Naive thymus-derived CD4-positive, alpha-beta T cell (primary cell): ENCODE results near the gene ASCC3. TPM values are rescaled to one million over a fixed set of nuclear protein-coding genes. Genes with fewer than 3 reads are reported as not detected.

Source experiments
- ATAC-seq: fragments of 150-1000 bp; cut with Tn5 transposase; 2 replicates; pipeline ENCODE4 v1.10.0; 2021; ENCODE audit warnings: mild to moderate bottlenecking, moderate library complexity
- CTCF ChIA-PET: fragments of 350-600 bp; sonication (Branson Sonifier 250); formaldehyde crosslinking; loops from one replicate; lab custom pipeline; 2021; ENCODE audit warnings: antibody characterized with exemption; lab: Charles Lee
- POLR2A ChIA-PET: fragments of 350-600 bp; sonication (Branson Sonifier 250); formaldehyde crosslinking; loops from one replicate; lab custom pipeline; 2021; ENCODE audit warnings: antibody characterized with exemption, inconsistent platforms; lab: Charles Lee
- DNase-seq, 9 donors: peaks; one replicate each; pipeline versions ENCODE4 v3.0.0 to v3.0.0-alpha.2; 2020 to 2022; ENCODE audit warnings: mixed read lengths in 1 of 9
- H3K27ac ChIP-seq: one replicate; pipeline ENCODE4 v1.7.0; 2013; ENCODE audit warnings: mild to moderate bottlenecking, low read depth, low read length, moderate library complexity
- H3K27me3 ChIP-seq, 2 donors: one replicate each; pipeline ENCODE4 v1.7.0; 2013; ENCODE audit warnings: low read length in 2 of 2, mild to moderate bottlenecking in 2 of 2, moderate library complexity in 2 of 2; ENCODE audit not compliant: control insufficient read depth in 2 of 2, insufficient read depth in 2 of 2
- H3K36me3 ChIP-seq, 3 experiments: 1 replicate in 2 of 3; 2 replicates in 1 of 3; pipeline ENCODE4 v1.7.0; 2013; ENCODE audit warnings: low read length in 3 of 3, mild to moderate bottlenecking in 3 of 3, moderate library complexity in 1 of 3; ENCODE audit not compliant: insufficient read depth in 3 of 3, control insufficient read depth in 2 of 3
- H3K4me1 ChIP-seq, 2 donors: one replicate each; pipeline ENCODE4 v1.7.0; 2013; ENCODE audit warnings: low read length in 2 of 2, mild to moderate bottlenecking in 2 of 2, moderate library complexity in 1 of 2; ENCODE audit not compliant: control insufficient read depth in 2 of 2, insufficient read depth in 2 of 2
- H3K4me3 ChIP-seq: 2 replicates; pipeline ENCODE4 v1.7.0; 2013; ENCODE audit warnings: mild to moderate bottlenecking, low read length
- H3K9me3 ChIP-seq, 3 experiments: 1 replicate in 2 of 3; 2 replicates in 1 of 3; pipeline ENCODE4 v1.7.0; 2013; ENCODE audit warnings: low read length in 3 of 3; ENCODE audit not compliant: control insufficient read depth in 2 of 3
- H3K27ac Mint-ChIP-seq, 9 donors: one replicate each; pipeline ENCODE4 v1.8.0; 2020 to 2022; ENCODE audit warnings: mixed read lengths in 9 of 9, mild to moderate bottlenecking in 8 of 9, moderate library complexity in 5 of 9, inconsistent platforms in 2 of 9
- H3K27me3 Mint-ChIP-seq, 5 donors: one replicate each; pipeline ENCODE4 v1.8.0; 2021 to 2022; ENCODE audit warnings: mixed read lengths in 5 of 5, mild to moderate bottlenecking in 1 of 5
- H3K36me3 Mint-ChIP-seq, 5 donors: one replicate each; pipeline ENCODE4 v1.8.0; 2020 to 2022; ENCODE audit warnings: mixed read lengths in 5 of 5, mild to moderate bottlenecking in 3 of 5, inconsistent platforms in 1 of 5
- H3K4me1 Mint-ChIP-seq, 7 donors: one replicate each; pipeline ENCODE4 v1.8.0; 2020 to 2022; ENCODE audit warnings: mixed read lengths in 7 of 7, mild to moderate bottlenecking in 3 of 7, inconsistent platforms in 1 of 7
- H3K4me3 Mint-ChIP-seq, 10 donors: one replicate each; pipeline ENCODE4 v1.8.0; 2020 to 2022; ENCODE audit warnings: mild to moderate bottlenecking in 10 of 10, mixed read lengths in 10 of 10, moderate library complexity in 6 of 10, inconsistent platforms in 2 of 10
- H3K9me3 Mint-ChIP-seq, 11 donors: one replicate each; pipeline ENCODE4 v1.8.0; 2020 to 2022; ENCODE audit warnings: mixed read lengths in 11 of 11, mild to moderate bottlenecking in 4 of 11, inconsistent platforms in 1 of 11, moderate library complexity in 1 of 11
- intact Hi-C, 2 donors: fragments of 100-400 bp; cut with micrococcal nuclease; formaldehyde crosslinking; loops; one replicate each; pipeline ENCODE4 v1.15.1; 2023
- polyA plus RNA-seq, 2 donors: library from polyadenylated mRNA; unstranded; fragments of 300-500 nt; fragmentation: Illumina TruSeq; gene quantifications; one replicate each; pipeline ENCODE4 v1.2.3, GENCODE V29; 2021
- total RNA-seq, 6 experiments: library from RNA in 5 of 6; stranded (reverse) in 5 of 6; gene quantifications; 1 replicate in 5 of 6; 2 replicates in 1 of 6; pipeline ENCODE4 v1.2.3 and lab custom pipeline; 2021 to 2026

ASCC3 gene
- total and polyA plus RNA-seq, 7 experiments from 2014 or later = 19.6 to 73.8 (median 41.6) TPM

DNA sequence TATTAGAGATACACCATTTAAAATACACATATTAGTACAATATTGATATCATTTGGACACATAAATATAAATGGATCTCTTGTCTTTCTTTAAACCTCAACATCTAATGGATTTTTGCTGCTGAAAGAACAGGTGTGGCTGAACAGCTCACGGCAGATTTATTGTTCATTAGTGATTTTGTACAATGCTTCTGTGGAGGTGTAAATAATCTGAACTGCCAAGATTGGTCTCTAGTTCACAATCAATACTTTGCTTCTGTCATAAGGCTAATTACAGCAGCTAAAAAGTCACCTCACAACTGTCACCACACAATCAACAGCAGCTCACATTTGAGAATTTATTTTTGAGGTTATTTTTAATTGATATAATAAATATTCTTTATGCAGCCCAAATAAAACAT lies 254.4 kb downstream of the ASCC3 start:
- ATAC-seq (no peak), DNase-seq (no peak)
- H3K4me1 Mint-ChIP-seq = peaks cover 0 to 1% (median 0%) of the 10 kb centered on the region in 7 donors
- Histone ChIP-seq H3K27me3 (no peaks in the 10 kb centered on the region), H3K4me1 (no peaks in the 10 kb centered on the region), H3K4me3 (no peak overlapping the region), H3K27ac (no peak overlapping the region), H3K36me3 (peaks cover 0 to 9% (median 0%) of the 10 kb centered on the region in 3 experiments), H3K9me3 (no peaks in the 10 kb centered on the region)
- intact Hi-C loops = no loop called here
- peaks cover 0 to 7% (median 2%) of the 10 kb centered on the region in 11 donors for H3K9me3 Mint-ChIP-seq
- peaks cover 13 to 51% (median 46%) of the 10 kb centered on the region in 5 donors for H3K36me3 Mint-ChIP-seq
- H3K27me3 Mint-ChIP-seq = no peaks in the 10 kb centered on the region
- ChIA-PET POLR2A (interaction anchor here (0.6 kb wide), 1 partner anchor 14 kb away, joined by 3 read pairs; no protein-coding TSS in a partner anchor), CTCF (no interaction called here)
- H3K27ac Mint-ChIP-seq = no peak overlapping the region
- H3K4me3 Mint-ChIP-seq = no peak overlapping the region

DNA sequence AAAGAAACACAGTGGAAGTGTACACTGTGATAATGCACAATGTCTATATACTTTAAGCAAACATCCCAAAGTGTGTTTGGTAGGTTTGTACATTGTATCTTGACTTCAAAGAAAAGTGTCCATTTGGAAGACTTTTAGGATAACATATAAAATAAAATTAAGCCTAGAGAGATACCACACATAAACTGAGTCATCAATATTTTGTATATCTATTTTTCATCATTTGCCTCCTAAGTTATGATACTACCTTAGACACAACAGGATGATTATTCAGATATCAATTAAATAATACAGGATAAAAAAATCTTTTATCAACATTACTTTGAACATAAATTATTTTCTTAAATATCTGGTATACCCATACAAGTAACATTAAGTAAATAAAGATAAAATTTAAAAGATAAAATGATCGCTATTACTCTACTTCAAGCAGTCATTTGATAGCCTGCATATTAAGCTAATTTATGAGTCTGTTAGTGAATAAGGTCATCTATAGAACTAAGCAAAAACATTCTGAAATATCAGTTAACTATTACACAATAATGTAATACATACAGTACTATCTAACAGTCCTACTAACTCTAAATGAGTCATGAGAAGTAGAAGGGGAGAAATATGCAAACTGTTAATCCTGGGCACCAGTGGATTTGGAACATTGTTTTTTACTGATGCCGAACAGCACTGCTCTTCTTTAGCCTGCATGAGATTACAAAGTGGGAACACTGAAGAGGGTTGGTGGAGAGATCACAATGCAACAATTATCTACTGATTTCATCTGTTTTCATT lies 258.0 kb downstream of the ASCC3 start:
- ChIA-PET POLR2A (no interaction called here), CTCF (no interaction called here)
- no peaks in the 10 kb centered on the region for H3K27me3 Mint-ChIP-seq
- no peak overlapping the region for H3K4me3 Mint-ChIP-seq
- H3K36me3 ChIP-seq = peaks cover 0 to 16% (median 0%) of the 10 kb centered on the region in 3 experiments
- no peaks in the 10 kb centered on the region for H3K9me3 ChIP-seq
- no peak overlapping the region for H3K27ac Mint-ChIP-seq
- peaks cover 16 to 76% (median 65%) of the 10 kb centered on the region in 5 donors for H3K36me3 Mint-ChIP-seq
- H3K4me1 ChIP-seq = no peaks in the 10 kb centered on the region
- peaks cover 0 to 12% (median 2%) of the 10 kb centered on the region in 11 donors for H3K9me3 Mint-ChIP-seq
- DNase-seq (no peak), ATAC-seq (no peak)
- H3K4me3 ChIP-seq = no peak overlapping the region
- intact Hi-C loops = no loop called here
- H3K4me1 Mint-ChIP-seq = peaks cover 0 to 1% (median 0%) of the 10 kb centered on the region in 7 donors
- no peak overlapping the region for H3K27ac ChIP-seq
- H3K27me3 ChIP-seq = no peaks in the 10 kb centered on the region

DNA sequence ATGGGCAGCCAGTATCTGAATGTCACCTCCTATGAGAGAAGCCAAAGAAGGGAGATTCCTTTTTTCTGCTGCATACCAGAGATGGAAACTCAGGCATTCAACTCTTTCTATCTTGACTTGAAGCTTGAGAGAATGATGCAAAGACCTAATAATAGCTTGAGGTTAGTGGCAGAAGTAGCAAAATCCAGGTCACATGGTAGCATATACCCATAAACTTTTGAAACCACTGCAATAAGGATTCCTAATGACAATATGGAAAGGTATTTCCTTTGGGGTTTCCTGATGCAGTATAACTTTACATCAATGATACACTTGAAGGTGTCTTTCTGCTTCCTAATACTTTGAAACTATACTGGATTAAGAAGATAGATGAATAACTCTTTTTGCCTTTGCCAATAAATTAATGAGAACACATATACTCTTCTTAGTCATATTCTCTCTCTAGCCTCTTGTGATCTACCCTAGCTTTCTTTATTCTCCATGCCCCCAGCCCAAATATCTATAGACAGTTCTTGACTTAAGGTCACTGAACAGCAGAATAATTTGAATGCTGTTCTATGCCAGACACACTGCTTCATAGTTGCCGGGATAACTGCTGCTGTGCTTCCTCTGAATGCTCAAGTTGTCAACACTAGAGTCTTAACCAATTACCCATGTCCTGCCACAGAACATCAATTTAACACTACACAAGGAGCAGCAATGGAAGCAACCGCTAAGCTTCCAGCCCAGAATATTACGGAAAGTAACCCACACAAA lies 260.9 kb downstream of the ASCC3 start:
- H3K4me1 Mint-ChIP-seq = no peaks in the 10 kb centered on the region
- Histone ChIP-seq H3K36me3 (peaks cover 0 to 16% (median 0%) of the 10 kb centered on the region in 3 experiments), H3K9me3 (no peaks in the 10 kb centered on the region), H3K4me3 (no peak overlapping the region), H3K27ac (no peak overlapping the region), H3K4me1 (no peaks in the 10 kb centered on the region), H3K27me3 (no peaks in the 10 kb centered on the region)
- peaks cover 21 to 67% (median 64%) of the 10 kb centered on the region in 5 donors for H3K36me3 Mint-ChIP-seq
- H3K9me3 Mint-ChIP-seq = peaks cover 0 to 12% (median 3%) of the 10 kb centered on the region in 11 donors
- no peaks in the 10 kb centered on the region for H3K27me3 Mint-ChIP-seq
- DNase-seq (no peak), ATAC-seq (no peak)
- no peak overlapping the region for H3K4me3 Mint-ChIP-seq
- CTCF ChIA-PET = no interaction called here
- POLR2A ChIA-PET = no interaction called here
- H3K27ac Mint-ChIP-seq = no peak overlapping the region
- intact Hi-C loops = no loop called here

DNA sequence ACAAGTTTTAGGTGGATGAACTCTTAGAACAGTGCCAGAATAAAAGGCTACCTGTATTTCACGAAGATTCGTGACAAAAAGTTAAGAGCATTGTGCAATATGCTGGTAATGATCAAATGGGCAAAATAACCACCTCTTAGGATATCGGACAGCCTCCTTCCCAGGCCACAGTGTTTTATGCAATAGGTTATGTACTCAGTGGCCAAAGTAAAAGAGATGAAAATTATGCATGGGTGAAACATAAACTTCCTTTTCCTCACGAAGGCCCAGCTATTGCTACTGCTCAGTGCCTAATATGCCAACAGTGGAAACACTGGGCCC lies 262.8 kb downstream of the ASCC3 start:
- Mint-ChIP-seq H3K4me3 (no peak overlapping the region), H3K9me3 (peaks cover 0 to 12% (median 3%) of the 10 kb centered on the region in 11 donors), H3K4me1 (no peaks in the 10 kb centered on the region), H3K27me3 (no peaks in the 10 kb centered on the region), H3K36me3 (peaks cover 14 to 64% (median 57%) of the 10 kb centered on the region in 5 donors), H3K27ac (no peak overlapping the region)
- DNase-seq = no peak
- Histone ChIP-seq H3K36me3 (peaks cover 0 to 16% (median 0%) of the 10 kb centered on the region in 3 experiments), H3K4me3 (no peak overlapping the region), H3K9me3 (no peaks in the 10 kb centered on the region), H3K27me3 (no peaks in the 10 kb centered on the region), H3K4me1 (no peaks in the 10 kb centered on the region), H3K27ac (no peak overlapping the region)
- ChIA-PET CTCF (no interaction called here), POLR2A (interaction anchor here (0.6 kb wide), 1 partner anchor 131 kb away, joined by 3 read pairs; no protein-coding TSS in a partner anchor)
- ATAC-seq = no peak
- intact Hi-C loops = no loop called here

DNA sequence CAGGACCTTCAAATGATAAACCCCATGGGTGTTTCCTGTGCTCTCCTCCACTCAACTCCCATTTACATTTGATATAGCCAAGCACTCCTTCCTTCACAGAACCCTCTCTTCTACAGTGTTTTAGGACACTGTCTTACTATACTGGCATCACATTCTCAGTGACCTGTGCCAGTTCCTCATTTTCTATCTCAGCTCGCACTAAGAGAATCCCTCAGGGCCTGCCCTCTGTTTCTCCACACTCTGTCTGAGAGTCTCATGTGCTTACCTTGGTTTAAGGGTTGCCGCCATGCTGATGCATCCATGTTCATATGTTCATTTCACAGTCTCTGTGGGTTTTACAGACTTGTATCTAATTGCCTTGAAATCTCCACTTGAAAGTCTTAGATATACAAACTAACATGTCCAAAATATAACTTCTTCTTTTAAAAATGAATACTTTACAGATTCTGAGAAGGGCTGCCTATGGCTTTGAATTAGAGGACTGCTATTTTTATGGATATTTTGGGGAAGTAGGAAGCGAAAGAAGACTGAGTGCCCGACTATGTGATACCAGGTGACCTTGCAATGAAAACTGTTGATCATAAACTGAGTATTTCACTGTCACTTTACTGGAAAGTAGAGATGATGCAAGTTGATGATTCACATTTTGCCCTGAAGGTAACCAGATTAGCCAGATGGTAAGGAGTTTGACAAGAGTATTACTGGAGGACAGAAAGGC lies 263.3 kb downstream of the ASCC3 start:
- Histone ChIP-seq H3K36me3 (peaks cover 0 to 16% (median 0%) of the 10 kb centered on the region in 3 experiments), H3K27ac (no peak overlapping the region), H3K4me3 (no peak overlapping the region), H3K9me3 (no peaks in the 10 kb centered on the region), H3K27me3 (no peaks in the 10 kb centered on the region), H3K4me1 (no peaks in the 10 kb centered on the region)
- H3K4me1 Mint-ChIP-seq = no peaks in the 10 kb centered on the region
- peaks cover 14 to 62% (median 55%) of the 10 kb centered on the region in 5 donors for H3K36me3 Mint-ChIP-seq
- peaks cover 0 to 12% (median 3%) of the 10 kb centered on the region in 11 donors for H3K9me3 Mint-ChIP-seq
- CTCF ChIA-PET = no interaction called here
- no peak for DNase-seq
- peak; percentile 40 for ATAC-seq
- no peak overlapping the region for H3K4me3 Mint-ChIP-seq
- intact Hi-C loops = no loop called here
- POLR2A ChIA-PET = no interaction called here
- H3K27me3 Mint-ChIP-seq = no peaks in the 10 kb centered on the region
- H3K27ac Mint-ChIP-seq = no peak overlapping the region

DNA sequence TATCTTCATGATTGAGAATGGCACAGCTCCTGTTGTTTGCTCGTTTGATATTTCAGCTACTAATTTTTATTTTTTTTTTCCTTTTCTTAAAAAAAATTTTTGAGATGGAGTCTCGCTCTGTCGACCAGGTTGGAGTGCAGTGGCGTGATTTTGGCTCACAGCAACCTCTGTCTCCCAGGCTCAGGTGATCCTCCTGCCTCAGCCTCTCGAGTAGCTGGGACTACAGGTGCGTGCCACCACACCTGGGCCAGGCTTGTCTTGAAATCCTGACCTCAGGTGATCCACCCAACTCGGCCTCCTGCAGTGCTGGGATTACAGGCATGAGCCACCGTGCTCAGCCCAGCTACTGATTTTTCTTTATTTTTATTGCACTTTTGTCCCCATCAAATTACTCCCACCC lies 266.2 kb downstream of the ASCC3 start:
- H3K4me1 ChIP-seq = no peaks in the 10 kb centered on the region
- no peak for ATAC-seq
- peaks cover 0 to 1% (median 0%) of the 10 kb centered on the region in 11 donors for H3K9me3 Mint-ChIP-seq
- no peak overlapping the region for H3K4me3 ChIP-seq
- ChIA-PET CTCF (no interaction called here), POLR2A (no interaction called here)
- no peaks in the 10 kb centered on the region for H3K4me1 Mint-ChIP-seq
- no peaks in the 10 kb centered on the region for H3K9me3 ChIP-seq
- no peaks in the 10 kb centered on the region for H3K27me3 Mint-ChIP-seq
- no peak overlapping the region for H3K4me3 Mint-ChIP-seq
- peaks cover 6 to 38% (median 29%) of the 10 kb centered on the region in 5 donors for H3K36me3 Mint-ChIP-seq
- H3K36me3 ChIP-seq = peaks cover 0 to 6% (median 0%) of the 10 kb centered on the region in 3 experiments
- intact Hi-C loops = no loop called here
- H3K27ac Mint-ChIP-seq = no peak overlapping the region
- DNase-seq = no peak
- H3K27me3 ChIP-seq = no peaks in the 10 kb centered on the region
- H3K27ac ChIP-seq = no peak overlapping the region
